ENCODE data around the gene SPATA24. TPM values are rescaled to one million over a fixed set of nuclear protein-coding genes. Genes with fewer than 3 reads are reported as not detected.
"Not testable (repeated sequence)": the region's sequence is repeated elsewhere in the genome, so short reads cannot be mapped to it uniquely, and the experiment has no call there.

Gene SPATA24
- total and polyA plus RNA-seq, 10 donors: 2.1 to 9.5 (median 4.3) TPM

DNA sequence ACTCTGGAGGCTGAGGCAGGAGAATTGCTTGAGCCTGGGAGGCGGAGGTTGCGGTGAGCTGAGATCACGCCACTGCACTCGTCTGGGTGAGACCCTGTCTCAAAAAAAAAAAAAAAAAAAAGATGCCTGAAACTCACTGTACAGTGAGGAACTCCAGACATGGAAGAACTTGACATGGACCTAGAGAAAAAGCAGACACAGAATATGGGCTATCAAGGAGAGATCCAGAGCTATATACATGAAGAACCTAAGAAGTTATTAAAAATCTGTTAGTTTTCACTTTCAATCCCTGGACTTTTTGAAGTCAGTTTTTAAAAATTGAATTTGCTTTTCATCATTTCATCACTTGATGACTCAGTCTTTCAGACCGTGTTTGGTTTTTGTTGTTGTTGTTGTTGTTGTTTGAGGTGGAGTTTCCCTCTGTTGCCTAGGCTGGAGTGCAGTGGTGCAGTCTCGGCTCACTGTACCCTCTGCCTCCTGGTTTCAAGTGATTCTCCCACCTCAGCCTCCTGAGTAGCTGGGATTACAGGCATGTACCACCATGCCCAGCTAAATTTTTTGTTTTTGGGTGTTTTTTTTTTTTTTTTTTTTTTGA lies 42.0 kb downstream of the SPATA24 start:
- intact Hi-C loops (cut with DNase I; ENCODE audit: low total_unique reads): no loop called here
- H3K9me3 ChIP-seq: no peaks in the 10 kb centered on the region
- H3K4me1 ChIP-seq: peaks cover 0 to 40% (median 11%) of the 10 kb centered on the region in 6 donors
- WGBS, 5 donors: 84 to 92% (median 84%) methylated on average over 6 of the region's 6 CpGs
- H3K4me3 ChIP-seq: no peak overlapping the region
- no peak overlapping the region for H3K27ac ChIP-seq
- peak; percentile 3 for DNase-seq
- H3K36me3 ChIP-seq: peaks cover 0 to 81% (median 39%) of the 10 kb centered on the region in 6 donors
- no peaks in the 10 kb centered on the region for H3K27me3 ChIP-seq (replicated peaks in 1 of 7)
- no peak for TF ChIP-seq POLR2AphosphoS5 (IDR thresholded peaks at IDR 0.05)
- no peak for TF ChIP-seq POLR2A (IDR thresholded peaks at IDR 0.05)
- TF ChIP-seq CTCF (IDR thresholded peaks at IDR 0.05 in 8 of 11, conservative IDR thresholded peaks at IDR 0.05 in 3 of 11): no peak

- TF ChIP-seq CTCF (IDR thresholded peaks at IDR 0.05 in 8 of 11, conservative IDR thresholded peaks at IDR 0.05 in 3 of 11) (no peak), POLR2AphosphoS5 (IDR thresholded peaks at IDR 0.05) (no peak), POLR2A (IDR thresholded peaks at IDR 0.05) (no peak)
- intact Hi-C loops (cut with DNase I; ENCODE audit: low total_unique reads): no loop called here
- Histone ChIP-seq H3K4me1 (peaks cover 0 to 51% (median 11%) of the 10 kb centered on the region in 6 donors), H3K36me3 (peaks cover 0 to 77% (median 24%) of the 10 kb centered on the region in 6 donors), H3K9me3 (no peaks in the 10 kb centered on the region), H3K4me3 (no peak overlapping the region), H3K27ac (no peak overlapping the region), H3K27me3 (replicated peaks in 1 of 7) (no peaks in the 10 kb centered on the region)
- 93 to 97% (median 94%) methylated on average over 4 of the region's 4 CpGs for WGBS, 5 donors
- peak; percentile 42 for DNase-seq
These were observed 43.5 kb downstream of the SPATA24 start for GRCh38 chr5:139360384-139360783.

- intact Hi-C loops (cut with DNase I; ENCODE audit: low total_unique reads): no loop called here
- Histone ChIP-seq H3K9me3 (no peaks in the 10 kb centered on the region), H3K27me3 (replicated peaks in 1 of 7) (no peaks in the 10 kb centered on the region), H3K27ac (no peak overlapping the region), H3K4me3 (no peak overlapping the region), H3K36me3 (peaks cover 0 to 74% (median 8%) of the 10 kb centered on the region in 6 donors), H3K4me1 (peaks cover 0 to 58% (median 13%) of the 10 kb centered on the region in 6 donors)
- no peak for DNase-seq
- TF ChIP-seq CTCF (IDR thresholded peaks at IDR 0.05 in 8 of 11, conservative IDR thresholded peaks at IDR 0.05 in 3 of 11) (no peak), POLR2AphosphoS5 (IDR thresholded peaks at IDR 0.05) (no peak), POLR2A (IDR thresholded peaks at IDR 0.05) (no peak)
These were observed 45.8 kb downstream of the SPATA24 start for GRCh38 chr5:139358064-139358463.

DNA sequence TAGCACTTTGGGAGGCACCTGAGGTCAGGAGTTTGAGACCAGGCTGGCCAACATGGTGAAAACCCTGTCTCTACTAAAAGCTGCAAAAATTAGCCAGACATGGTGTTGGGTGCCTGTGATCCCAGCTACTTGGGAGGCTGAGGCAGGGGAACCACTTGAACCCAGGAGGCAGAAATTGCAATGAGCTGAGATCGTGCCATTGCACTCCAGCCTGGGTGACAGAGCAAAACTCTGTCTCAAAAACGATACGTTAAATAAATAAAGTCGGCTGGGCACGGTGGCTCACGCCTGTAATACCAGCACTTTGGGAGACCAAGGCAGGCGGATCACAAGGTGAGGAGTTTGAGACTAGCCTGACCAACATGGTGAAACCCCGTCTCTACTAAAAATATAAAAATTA lies 48.0 kb downstream of the SPATA24 start:
- H3K27ac ChIP-seq; H3K27me3 ChIP-seq (replicated peaks in 1 of 7); H3K4me3 ChIP-seq; intact Hi-C loops (cut with DNase I; ENCODE audit: low total_unique reads); DNase-seq; H3K9me3 ChIP-seq: not testable (repeated sequence)
- 92 to 97% (median 95%) methylated on average over 8 of the region's 8 CpGs for WGBS, 5 donors
- H3K36me3 ChIP-seq: peaks cover 0 to 72% (median 6%) of the 10 kb centered on the region in 6 donors
- H3K4me1 ChIP-seq: peaks cover 0 to 68% (median 14%) of the 10 kb centered on the region in 6 donors
